GM18868 (cell line): ENCODE measurements around the gene RAB21.
"Not testable (repeated sequence)": the region's sequence is repeated elsewhere in the genome, so short reads cannot be mapped to it uniquely, and the experiment has no call there.

Experiments used
- ATAC-seq: cut with Tn5 transposase; IDR thresholded peaks from one replicate; pipeline ENCODE4 v1.9.1; 2021; ENCODE audit warnings: mild to moderate bottlenecking, moderate library complexity; ENCODE audit not compliant: unreplicated experiment

Gene RAB21

GRCh38 chr12:71749666-71750065, 5.0 kb upstream of the RAB21 start:
- ATAC-seq: no peak

DNA sequence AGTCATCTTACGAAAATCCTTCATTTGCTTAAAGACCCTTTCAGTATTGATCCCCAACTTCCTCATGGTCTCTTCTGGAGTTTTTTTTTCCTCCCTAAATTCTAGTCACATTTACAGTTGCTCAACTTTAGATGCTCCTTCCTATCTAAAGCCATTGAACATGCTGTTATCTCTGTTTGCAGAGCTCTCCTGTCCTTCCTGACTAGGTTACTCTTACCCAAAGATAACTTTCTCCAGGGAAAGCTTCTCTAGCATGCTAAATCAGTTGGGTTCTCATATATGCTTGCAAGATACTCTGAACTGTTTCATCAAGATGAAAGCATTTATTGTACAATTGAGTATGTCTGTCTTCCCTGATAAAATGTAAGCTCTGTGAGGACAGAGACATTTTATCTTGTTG, 1.8 kb upstream of the RAB21 start:
- ATAC-seq: no peak

DNA sequence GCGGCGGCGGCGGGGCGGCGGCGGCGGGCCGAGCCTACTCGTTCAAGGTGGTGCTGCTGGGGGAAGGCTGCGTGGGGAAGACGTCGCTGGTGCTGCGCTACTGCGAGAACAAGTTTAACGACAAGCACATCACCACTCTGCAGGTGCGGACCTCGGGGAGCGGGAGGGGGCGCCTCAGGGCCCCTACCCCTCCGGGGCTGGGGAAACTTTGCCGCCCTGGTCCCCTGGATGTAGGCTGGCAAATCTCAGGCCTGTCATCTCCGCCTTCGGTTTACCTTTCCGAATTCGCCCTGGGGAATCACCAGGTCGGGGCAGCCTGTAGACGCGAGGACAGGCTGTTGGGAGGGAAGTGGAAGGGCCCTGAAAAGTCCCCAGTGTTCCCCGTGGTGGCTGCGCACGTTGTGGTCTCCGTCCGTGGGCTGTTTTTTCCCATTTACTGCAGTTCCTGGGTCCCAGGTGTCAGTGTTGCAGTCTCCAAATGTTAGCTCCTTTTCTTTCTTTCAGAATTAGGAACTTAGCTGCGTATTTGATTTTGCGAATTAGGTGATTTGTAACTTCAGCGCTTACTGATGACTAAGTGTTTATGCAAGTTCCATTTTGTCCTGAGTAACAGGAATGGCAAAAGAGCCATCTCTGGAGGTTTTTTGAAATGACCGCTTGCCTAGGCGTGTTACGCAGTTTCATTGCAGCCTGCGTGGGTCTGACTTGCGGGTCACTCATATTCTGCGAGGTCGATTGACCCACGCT, 656 bp downstream of the RAB21 start:
- ATAC-seq: peak; percentile 62

DNA sequence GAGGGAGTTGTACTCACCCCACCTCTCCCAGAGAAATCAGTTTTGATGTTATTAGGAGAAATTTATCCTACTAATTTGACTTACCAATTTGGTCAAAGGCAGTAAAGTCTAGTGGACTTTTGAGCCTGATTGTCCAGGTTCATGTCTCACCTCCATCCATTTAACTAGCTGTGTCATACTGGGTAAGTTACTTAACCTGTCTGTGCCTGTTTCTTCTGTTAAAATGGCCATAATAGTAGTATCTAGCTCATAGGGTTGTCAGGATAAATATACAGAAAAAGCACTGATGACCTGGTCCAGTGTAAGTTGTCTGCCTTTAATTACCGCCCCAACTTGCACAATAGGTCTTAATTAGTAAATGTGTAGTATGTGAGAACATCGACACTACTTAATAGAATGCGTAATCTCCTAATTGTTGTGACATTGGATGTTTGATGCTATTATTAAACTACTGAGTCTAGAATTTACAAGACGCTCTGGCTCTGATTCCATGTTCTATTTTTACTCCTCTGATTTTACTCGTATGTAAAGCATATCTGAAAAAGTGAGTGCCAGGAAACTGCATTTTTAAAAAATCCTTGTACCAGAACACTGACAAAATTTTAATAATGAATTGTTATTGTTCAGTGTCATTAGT, 1.5 kb downstream of the RAB21 start:
- no peak for ATAC-seq

- no peak for ATAC-seq
Measured at GRCh38 chr12:71759941-71760340, 5.3 kb downstream of the RAB21 start.

DNA sequence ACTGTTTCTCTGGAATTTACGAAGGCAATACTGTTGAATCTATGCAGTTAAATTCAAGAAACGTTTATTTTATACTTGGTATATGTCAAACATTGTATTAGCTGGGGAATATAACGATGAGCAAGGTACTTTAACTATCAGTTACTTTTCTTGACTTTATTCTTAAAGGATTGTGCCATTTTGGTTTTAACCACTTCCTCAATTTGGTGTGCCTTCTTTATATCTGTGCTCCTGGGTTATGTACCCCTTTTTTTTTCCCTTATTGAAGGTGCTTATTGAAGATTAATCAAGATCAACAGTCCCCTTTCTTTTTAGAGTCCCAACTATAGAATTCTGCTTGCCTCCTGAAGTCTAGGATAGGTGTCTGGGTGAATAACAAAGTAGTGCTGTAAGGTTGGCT, 5.8 kb downstream of the RAB21 start:
- no peak for ATAC-seq

- ATAC-seq: not testable (repeated sequence)
Measured at GRCh38 chr12:71761354-71761753, 6.7 kb downstream of the RAB21 start.

GRCh38 chr12:71763677-71764379, 9.2 kb downstream of the RAB21 start:
- no peak for ATAC-seq

GRCh38 chr12:71764587-71765321, 10.1 kb downstream of the RAB21 start:
- ATAC-seq: no peak

DNA sequence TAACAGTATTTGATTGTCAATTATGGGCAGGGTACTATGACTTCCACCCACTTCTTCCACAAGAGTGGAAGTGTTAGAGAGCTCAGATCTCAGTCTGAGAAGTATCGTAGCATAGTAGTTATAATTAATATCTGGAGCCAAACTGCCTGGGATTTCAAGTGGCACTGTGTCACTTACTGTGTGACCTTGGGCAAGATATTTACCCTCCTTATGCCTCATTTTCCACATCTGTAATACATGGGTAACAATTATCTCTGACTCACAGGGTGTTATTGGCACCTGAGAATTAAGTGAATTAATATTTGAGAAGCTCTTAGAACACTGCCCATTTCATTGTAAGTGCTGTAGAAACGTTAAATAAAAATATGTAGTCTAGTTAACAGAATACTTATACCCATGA, 11.5 kb downstream of the RAB21 start:
- no peak for ATAC-seq

- no peak for ATAC-seq
Measured at GRCh38 chr12:71767183-71767582, 12.5 kb downstream of the RAB21 start.

DNA sequence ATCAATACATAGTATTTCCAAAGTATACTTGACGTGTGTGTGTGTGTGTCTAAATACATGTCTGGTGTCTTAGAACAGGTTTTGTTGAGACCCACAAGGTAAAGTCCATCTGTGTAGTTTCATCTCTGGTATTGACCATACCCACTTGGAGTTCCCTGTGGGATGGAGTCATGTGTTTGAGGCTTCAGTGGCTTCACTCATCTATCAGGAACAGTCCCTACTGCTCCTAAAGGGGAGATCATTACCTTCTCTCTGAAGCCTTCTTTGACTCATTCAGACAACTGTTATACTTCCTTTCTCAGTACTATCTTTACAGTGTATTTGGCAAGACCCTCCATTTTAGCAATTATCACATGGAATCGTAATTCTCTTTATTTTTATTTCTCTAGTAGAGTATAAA, 14.2 kb downstream of the RAB21 start:
- peak; percentile 61 for ATAC-seq

DNA sequence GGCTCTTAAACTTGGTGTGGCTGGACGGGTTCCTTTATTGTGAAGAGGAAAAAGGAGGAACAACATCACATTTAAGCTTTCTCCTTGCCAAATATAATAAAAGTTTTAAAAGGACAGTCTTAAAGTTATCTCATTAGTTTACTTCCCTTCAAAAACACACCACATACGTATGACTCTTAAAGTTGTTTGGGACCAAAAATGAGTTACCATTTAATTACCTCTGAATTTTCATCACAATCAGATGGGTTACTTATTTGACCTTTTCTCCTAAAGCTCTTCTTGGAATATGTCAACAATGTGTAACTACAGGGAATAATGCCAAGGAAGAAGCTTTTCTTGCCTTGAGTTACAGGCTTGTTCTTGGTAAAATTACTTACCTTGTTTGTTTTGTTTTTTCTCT, 16.4 kb downstream of the RAB21 start:
- no peak for ATAC-seq

DNA sequence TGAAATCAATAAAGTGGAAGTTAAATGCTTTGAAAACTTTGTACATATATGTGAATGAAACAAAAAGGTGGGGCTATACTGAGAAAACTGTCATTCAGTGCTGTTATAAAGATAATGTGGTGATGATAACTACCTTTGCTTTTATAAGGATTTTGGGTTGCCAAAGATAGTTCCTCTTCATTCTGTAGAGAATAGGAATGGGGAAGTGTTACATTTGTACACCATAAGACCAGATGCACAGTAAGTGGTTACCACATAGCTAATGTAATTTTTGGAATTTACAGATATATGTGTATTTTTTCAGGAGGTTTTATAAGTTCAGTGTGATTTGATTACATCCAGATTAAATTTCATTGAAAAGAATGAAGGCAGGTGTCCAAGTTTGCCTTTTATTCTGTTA, 18.1 kb downstream of the RAB21 start:
- ATAC-seq: no peak

- peak; percentile 61 for ATAC-seq
Measured at GRCh38 chr12:71780237-71780822, 25.7 kb downstream of the RAB21 start.

GRCh38 chr12:71782017-71782416, 27.4 kb downstream of the RAB21 start:
- ATAC-seq: peak; percentile 81

GRCh38 chr12:71786829-71787228, 32.2 kb downstream of the RAB21 start:
- ATAC-seq: no peak

- ATAC-seq: no peak
Measured at GRCh38 chr12:71787580-71787979, 32.9 kb downstream of the RAB21 start.

GRCh38 chr12:71790331-71790730, 35.7 kb downstream of the RAB21 start:
- ATAC-seq: no peak

DNA sequence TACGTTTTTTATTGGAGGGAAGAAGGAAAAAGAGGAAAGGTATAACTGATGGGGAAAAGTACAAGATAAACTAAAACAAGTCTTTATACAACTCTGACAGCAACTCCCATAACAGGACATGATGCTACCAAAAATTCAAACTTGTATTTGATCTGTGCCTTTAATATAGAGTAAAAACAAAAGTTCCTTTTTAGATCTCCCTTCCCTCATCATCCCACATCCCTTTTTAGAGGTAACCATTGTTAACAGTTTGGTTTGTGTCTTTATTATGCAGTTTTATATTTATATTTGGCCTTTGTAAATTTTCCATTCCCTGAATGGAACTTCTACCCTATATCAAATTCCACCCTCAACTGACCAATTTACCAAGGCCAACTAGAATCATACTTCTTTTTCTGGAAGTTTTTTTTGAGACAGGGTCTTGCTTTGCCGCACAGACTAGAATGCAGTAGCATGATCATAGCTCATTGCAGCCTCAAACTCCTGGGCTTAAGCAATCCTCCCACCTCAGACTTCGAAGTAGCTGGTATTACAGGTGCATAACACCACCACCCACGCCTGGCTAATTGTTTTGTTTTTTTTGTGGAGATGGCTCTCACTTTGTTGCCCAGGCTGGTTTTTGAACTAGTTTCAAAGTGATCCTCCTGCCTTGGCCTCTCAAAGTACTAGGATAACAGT, 36.9 kb downstream of the RAB21 start:
- no peak for ATAC-seq
